Fibroblast of skin of scalp (primary cell): ENCODE data around the gene ELOF1.
A peak's percentile ranks its signal among the peaks of the same experiment; 100 is the strongest.
"Not testable (repeated sequence)": the region's sequence is repeated elsewhere in the genome, so short reads cannot be mapped to it uniquely, and the experiment has no call there.

ENCODE experiments used
- DNase-seq: peaks from one replicate; pipeline ENCODE4 v3.0.0-alpha.2; 2013

Gene ELOF1

DNA sequence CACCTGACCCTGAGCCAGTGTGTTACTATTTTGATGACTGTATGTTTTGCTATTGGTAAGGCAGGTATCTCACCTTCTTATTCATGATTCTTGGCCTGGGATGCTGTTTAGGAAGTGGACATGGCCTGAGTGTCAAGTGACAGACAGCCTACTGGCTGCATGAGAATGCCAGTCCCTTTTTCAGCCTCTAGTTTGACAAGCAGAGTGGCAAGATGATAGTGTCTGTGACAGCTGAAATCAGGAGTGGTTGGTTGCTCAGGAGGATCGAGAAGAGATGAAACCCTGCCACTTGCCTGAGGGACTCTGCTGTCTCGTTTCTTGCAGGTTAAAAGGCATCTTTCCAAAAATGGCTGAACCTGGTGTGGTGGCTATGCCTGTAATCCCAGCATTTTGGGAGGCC is 7.1 kb upstream of the ELOF1 start:
- no peak for DNase-seq

DNA sequence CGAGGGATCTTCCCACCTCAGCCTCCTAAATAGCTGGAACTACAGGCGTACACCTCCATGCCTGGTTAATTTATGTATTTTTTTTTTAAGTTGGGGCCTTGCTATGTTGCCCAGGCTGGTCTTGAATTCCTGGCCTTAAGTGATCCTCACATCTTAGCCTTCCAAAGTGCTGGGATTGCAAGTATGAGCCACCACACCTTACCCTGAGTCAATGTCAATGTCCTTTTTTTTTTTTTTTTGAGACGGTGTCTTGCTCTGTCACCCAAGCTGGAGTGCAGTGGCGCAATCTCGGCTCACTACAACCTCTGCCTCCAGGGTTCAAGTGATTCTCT is 6.6 kb upstream of the ELOF1 start:
- DNase-seq: not testable (repeated sequence)

DNA sequence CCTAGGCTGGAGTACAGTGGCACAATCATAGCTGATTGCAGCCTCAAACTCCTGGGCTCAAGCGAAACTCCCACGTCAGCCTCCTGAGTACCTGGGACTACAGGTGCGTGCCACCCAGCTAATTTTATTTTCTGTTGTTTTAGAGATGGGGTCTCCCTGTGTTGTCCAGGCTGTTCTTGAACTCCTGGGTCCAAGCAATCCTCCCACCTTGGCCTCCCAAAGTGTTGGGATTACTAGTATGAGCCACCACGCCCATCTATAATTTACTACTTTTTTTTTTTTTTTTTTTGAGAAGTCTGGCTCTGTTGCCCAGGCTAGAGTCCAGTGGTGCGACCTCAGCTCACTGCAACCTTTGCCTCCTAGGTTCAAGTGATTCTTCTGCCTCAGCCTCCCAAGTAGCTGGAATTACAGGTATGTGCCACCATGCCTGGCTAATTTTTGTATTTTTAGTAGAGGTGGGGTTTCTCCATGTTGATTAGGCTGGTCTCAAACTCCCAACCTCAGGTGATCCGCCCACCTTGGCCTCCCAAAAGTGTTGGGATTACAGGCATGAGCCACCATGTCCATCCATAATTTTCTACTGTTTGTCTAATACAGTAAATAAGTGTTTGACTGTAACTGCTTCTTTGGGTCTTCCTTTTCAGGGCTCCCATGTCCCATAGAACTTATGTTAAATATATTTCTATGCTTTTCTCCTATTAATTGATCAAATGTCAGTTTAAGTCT is 5.2 kb upstream of the ELOF1 start:
- DNase-seq: not testable (repeated sequence)

DNA sequence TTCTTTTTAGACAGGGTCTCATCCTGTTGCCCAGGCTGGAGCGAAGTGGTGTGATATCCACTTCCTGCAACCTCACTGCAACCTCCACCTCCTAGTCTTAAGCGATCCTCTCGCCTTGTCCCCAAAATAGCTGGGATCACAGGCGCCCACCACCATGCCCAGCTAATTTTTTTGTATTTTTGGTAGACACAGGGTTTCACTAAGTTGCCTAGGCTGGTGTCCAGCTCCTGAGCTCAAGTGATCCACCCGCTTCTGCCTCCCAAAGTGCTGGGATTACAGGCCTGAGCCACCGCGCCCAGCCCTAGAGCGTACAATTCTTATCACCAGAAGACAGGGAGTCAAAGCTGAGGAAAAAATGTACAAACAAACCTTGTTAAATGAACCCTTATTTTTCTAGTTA is 4.5 kb upstream of the ELOF1 start:
- DNase-seq: no peak

DNA sequence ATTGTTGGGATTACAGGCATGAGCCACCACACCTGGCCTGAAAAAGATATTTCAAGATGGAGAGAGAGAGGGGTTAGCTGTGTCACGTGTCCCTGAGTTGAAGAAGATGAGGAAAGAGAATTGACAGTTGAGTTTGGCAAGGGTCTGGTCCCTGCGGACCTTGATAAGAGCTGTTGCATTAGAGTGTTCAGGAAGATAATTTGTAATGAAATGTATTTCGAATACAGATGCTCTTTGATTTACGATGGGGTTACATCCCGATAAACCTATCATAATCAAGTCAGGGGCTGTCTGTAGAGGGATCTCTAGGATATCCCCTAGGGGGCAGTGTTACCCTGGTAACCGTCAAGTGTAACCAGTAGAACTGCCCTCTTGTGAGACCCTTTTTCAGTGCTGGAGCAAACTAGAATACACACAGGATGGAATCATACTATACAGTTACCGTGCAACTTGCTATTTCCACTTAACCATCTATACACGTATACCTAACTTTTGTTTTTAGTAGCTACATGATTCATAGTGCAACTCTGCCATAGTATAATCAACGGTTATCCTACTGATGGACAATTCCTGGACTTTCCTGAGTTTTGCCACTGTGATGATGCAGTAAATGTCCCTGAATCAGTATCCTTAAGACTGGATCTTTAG is 1.5 kb upstream of the ELOF1 start:
- peak; percentile 76 for DNase-seq

DNA sequence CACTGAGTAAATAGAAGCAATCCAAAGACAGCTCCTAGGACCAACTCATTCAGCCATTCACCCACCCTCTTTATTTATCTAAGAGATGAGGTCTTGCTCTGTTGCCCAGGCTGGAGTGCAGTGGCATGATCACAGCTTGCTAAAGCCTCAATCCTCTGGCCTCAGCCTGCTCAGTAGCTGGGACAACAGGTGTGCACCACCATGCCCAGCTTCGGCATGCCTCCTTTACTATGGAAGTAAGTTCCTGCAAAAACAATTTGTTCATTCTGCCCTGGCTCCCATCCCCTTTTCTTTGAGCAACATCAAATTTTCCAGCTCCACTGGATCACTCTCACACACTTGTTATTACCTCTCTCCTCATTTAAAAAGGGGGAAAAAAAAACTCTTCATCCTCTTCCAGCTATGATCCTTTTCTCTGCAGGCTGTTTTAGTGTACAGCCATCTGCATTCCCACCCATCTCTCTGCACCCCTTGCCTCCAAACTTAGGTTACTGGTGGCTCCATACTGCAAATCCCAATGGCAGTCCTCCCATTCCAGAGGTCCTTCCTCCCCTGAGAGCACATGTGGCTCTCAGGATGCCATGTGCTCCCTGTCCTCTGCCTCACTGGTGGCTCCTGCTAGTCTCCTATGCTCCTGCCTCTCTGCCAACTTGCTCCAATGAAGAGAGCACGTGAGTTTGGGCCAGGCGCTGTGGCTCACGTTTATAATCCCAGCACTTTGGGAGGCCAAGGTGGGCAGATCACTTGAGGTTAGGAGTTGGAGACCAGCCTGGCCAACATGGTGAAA is 2.2 kb downstream of the ELOF1 start:
- DNase-seq: no peak

DNA sequence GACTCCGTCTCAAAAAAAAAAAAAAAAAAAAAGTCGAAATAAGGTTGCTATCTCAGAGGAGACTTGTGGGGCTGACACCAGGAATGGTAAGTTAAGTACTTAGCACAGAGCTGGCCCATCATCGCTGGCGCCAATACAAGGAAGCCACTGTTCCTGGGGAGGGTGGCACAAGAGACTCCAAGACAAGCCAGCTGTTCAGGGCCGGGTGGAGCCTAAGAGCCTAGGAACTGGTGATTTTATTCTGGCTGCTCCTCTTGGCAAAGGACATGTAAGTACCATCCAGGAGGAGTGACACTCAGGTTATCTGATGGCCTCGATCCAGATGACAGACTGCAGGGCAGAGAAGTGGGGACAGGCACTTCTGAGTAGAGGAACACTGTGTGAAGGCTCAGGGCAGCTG is 3.8 kb downstream of the ELOF1 start:
- no peak for DNase-seq

DNA sequence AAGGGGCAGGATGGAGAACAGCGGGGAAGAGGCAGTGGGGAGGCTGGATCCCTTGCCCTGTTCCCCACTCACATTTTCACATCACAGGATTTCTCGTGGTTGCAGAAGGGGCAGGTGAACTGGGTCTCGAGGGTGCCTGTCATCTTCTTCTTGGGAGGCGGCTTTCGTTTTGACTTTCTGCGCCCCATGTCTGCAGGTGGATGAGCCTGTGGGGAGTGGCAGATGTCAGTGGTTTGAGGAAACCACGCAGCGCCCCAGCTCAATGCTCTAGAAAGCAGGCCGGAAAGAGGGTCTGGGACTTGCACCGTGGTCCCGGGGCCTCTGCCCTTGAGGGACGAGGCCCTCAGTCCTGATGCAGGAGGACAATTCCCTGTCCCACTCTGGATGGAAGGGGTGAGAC is 4.9 kb downstream of the ELOF1 start:
- DNase-seq: no peak

DNA sequence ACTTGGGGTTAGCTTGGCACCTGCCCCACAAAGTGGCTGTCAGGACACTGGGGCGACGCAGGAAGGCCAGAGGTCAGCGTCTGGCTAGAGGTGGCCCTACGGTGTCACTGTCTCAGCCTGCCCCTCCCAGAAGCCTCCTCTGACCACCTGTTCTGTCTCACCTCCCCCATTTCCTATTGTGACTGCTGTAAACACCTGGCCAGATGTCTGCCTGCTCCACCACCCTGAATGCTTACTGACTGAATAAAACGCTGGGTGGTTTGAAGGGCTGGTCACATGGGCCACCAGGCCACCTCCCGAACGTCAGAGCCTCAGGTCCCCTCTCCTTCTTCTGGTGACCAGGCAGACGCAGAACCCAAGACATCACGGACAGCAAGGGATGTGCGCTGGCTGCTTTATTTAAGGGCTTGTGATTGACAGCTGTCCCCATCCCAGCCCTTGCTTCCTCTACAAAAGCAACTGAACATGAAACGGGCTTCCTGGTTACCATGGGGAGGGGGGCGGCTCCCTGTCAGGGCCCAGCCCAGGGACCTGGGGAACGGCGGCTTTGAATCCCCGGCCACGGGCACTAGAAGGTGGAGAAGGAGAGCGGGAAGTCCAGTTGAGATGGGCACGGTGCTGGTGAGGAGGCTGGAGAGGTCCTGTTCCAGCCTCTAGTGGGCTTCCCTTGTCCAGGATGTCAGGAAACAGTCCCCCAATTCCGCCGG is 6.2 kb downstream of the ELOF1 start:
- no peak for DNase-seq

DNA sequence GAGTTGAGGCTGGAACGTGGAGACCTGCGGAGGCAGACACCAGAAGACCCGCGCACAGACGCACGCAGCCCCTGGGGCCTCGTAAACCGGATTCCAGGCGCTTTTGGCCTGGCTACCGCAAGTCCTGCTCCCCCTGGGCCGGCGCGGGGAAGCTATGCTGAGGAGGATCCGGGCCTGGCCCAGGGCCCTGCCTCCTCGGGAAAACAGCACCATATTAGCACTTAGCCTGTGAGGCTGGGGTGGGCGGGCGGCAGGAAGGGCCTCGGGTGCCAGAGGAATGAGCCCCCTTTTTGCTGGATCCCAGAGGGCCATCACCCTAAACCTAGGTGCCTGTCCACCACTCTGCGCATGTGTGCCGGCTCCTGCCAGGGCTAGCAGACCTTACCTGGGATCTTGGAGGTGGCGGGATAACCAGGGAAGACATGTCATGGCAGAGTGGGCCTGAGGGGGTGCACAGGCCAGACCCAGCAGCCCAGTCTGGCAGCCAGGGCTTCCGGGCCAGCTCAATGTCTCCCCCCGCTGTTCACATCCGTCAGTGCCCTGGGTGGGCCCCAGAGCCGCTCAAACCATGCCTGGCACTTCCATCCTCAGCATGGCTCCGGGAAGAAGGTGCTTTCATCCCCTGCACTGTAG is 7.3 kb downstream of the ELOF1 start:
- peak; percentile 34 for DNase-seq

DNA sequence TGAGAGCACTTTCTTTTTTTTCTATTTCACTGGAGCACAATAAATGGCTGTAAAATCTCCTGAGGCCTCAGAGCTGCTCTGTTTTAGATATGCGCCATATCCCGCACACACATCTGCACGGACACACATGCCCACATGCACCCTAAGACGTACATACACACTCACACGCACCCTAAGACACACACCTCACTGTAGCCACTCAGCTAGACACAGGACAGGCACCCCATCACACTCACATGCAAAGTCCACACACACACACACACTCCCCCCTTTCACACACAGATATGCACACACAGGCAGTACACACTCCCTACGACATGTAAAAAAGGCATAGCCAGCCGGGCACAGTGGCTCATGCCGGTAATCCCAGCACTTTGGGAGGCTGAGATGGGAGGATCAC is 8.8 kb downstream of the ELOF1 start:
- DNase-seq: no peak

DNA sequence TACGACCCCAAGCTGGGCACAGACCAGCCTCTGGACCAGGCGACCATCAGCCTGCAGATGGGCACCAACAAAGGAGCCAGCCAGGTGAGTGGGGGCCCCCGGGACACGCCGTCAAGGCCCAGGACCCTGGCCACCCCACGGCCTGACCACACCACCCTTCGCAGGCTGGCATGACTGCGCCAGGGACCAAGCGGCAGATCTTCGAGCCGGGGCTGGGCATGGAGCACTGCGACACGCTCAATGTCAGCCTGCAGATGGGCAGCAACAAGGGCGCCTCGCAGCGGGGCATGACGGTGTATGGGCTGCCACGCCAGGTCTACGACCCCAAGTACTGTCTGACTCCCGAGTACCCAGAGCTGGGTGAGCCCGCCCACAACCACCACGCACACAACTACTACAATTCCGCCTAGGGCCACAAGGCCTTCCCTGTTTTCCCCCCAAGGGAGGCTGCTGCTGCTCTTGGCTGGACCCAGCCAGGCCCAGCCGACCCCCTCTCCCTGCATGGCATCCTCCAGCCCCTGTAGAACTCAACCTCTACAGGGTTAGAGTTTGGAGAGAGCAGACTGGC is 9.6 kb downstream of the ELOF1 start:
- no peak for DNase-seq

DNA sequence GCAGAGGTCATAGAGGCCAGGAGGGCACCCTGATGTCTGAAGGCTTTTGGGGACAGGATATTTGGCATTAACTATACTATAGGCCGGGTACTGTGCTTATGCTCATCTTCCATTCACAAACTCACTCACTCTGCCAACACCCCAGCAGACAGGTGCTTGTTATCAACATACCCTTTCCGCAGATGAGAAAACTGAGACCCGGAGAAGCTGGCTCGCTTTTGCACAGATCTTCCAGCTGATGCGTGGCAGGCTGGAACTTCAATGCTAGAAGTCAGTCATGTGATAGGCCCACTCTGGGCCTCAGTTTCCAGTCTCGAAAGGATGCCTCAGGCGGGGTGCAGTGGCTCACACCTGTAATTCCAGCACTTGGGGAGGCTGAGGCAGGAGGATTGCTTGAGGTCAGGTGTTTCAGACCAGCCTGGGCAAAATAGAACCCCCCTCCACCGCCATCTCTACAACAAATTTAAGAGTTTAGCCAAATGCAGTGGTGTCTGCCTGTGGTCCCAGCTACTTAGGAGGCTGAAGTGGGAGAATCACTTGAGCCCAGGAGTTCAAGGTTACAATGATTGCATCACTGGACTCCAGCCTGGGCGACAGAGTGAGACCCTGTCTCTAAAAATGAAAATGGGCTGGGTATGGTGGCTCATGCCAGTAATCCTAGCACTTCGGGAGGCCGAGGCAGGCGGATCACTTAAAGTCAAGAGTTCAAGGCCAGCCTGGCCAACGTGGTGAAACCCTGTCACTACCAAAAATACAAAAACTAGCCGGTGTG is 10.9 kb downstream of the ELOF1 start:
- DNase-seq: no peak

DNA sequence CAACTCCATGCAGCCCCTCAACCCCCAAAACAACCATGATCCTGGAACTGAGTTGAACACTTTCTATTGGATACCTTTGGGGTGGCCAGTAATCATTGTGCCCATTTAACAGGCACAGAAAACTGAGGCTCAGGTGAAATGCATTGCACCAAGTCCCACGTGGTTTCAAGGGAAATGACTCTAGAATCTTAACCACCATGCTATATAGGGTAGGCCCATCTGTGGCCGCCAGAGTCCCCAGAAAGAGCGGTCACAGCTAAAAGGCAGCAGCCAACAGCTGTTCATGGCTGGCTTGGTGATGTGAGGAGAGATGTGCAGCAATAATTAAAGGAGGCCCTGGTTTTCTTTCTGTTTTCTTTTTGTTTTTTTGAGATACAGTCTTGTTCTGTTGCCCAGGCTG is 17.8 kb downstream of the ELOF1 start:
- no peak for DNase-seq

DNA sequence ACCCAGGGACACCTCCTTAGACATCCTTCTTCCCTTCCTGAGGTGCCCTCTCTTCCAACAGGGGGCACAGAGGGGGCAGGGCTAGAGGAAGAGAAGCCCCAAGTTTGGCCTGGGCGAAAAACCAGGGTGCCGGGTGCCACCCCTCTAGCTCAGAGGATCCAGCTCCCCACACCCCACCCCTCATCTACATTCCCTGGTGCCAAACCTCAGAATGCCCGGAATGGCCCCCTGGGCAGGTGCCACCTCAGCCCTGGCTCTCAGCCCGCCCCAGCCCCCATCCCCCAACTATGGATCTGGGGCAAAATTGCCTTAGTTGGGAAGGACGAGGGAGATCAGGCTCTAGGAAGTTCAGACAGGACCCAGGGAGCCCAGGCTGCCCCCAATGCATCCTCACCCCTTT is 18.4 kb downstream of the ELOF1 start:
- peak; percentile 56 for DNase-seq

DNA sequence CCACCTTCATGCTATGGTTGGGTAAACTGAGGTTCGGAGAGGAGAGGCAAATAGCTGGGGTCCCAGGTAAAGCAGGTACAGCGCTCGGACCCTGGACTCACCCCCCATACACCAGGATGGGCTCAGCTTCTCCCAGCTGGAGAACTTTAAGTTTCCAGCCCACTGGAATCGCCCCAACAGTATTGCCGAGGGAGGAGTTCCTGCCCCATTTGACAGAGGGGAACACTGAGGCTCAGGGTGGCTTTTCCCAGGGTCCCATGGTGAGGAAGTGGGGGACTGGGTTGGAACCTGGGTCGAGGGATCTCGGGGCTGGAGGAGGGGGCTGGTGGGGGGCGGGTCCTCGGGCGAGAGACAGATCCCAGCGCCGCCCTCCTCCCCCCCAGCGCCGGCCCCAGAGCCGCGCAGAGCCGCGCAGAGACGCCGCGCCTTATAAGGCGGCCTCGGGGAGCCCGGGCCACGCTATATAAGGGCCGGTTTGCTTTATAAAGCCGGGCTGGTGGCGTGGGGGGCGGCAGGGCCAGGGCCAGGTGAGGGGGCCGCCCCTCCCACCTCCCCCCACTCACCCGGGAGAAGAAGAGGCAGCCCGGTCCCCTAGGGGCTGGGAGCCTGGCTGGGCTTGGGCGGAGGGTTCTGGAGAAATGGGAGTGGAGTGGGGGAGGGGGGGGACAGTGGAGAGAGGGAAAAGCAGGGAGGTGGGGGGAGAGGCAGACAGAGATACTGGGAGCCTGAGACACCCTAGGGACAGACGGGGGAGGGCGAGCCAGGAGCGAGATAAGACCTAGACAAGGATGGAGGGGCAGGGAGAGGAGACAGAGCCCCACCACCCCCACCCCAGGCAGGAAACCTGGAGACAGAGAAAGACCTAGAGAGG is 19.3 kb downstream of the ELOF1 start:
- peak; percentile 85 for DNase-seq

DNA sequence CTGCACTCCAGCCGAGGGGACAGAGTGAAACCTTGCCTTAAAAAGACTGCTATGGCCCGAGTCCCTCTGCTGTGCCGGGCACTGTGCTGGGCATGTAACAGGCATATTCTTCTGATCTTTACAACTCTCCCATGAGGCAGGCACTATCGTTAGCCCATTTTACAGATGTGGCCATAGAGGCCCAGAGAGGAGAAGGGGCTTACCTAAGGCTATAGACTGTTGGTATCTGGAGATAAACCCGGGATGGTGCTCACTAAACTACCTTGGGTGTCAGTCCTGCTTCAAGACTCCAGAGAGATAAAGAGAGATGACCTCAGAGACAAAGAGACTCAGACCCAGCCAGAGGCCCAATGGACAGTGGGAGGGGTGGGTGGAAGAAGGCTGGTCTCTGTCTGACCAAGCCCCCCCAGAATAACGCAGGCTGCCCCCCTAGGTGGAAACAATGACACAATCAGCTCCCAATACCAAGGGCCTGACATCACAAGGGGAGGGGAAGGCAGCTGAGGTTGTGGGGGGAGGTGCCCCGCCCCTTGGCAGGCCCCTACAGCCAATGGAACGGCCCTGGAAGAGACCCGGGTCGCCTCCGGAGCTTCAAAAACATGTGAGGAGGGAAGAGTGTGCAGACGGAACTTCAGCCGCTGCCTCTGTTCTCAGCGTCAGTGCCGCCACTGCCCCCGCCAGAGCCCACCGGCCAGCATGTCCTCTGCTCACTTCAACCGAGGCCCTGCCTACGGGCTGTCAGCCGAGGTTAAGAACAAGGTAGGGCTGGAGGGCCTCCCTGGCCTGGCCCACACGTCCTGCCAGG is 20.6 kb downstream of the ELOF1 start, which contains the start of gene CNN1:
TSS of gene CNN1 (plus strand) at position 620 of the 805 bp plus-strand sequence. CDS start at position 697, 77 bp downstream.
- peak; percentile 97 for DNase-seq

DNA sequence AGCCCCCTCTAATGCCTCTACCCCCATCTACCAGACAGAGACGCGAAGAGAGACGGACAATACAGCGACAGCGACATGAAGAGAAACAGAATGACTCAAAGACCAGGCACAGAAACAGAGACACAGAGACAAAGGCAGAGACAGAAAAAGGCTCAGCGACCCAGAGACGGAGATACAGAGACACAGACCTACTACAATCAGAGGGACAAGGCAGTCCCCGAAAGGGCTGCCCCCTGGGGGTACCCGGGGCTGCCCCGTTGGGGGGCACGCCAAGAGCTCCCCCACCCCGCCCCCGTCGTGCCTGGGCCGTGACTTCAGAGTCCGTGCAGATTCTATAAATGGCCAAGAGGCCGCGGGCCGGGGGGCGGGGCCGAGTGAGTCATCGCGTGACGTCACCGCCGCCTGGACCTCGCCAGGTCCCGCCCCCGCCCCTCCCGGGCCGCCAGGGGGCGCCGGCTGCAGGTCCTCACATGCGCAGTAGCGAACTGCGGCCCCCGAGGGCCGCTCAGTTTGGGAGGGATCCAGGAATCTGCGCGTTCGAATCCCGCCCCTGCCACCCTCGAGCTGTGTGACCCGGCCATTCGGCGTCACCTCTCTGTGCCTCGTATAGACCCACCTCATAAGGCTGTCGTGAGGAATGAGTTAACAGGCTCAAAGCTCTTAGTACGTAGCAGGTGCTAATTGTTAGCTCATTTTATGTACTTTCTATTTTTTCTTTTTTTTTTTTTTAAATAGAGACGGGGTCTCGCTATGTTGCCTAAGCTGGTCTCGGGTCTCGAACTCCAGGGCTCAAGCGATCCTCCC is 23.0 kb downstream of the ELOF1 start:
- peak; percentile 93 for DNase-seq

DNA sequence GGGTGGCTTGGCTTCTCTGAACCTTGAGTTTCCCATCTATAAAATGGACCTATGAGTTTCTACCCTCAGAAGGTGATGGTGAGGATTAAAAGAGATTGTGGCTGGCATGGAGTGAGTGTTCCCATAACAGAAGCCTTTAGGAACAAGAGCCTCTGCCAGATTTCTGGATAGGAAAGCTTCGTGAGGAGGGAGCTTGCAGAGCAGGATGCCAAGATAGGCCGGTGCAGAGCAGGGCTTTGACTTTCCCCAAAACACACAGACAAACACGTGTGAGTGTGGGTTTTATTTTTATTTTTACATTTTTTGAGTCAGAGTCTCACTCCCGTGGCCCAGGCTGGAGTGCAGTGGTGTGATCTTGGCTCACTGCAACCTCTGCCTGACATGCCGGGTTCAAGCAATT is 24.1 kb downstream of the ELOF1 start:
- DNase-seq: peak; percentile 25
